GM23248 (cell line): ENCODE results near the gene S100A9. TPM values are rescaled to one million over a fixed set of nuclear protein-coding genes. Genes with fewer than 3 reads are reported as not detected.

Source experiments
- DNase-seq: peaks from one replicate; pipeline ENCODE4 v3.0.0-alpha.2; 2015
- H2AFZ ChIP-seq: fragments of 200-600 bp; sonication (generic); 2 replicates; pipeline ENCODE4 v1.6.1; 2016; ENCODE audit warnings: antibody characterized with exemption
- H3F3A ChIP-seq: fragments of 200-600 bp; sonication (generic); 2 replicates; pipeline ENCODE4 v1.6.1; 2016; ENCODE audit warnings: mild to moderate bottlenecking, antibody characterized with exemption, mixed run types; ENCODE audit not compliant: insufficient read depth
- H3K27ac ChIP-seq: fragments of 200-600 bp; sonication (generic); 2 replicates; pipeline ENCODE4 v1.5.1; 2016; ENCODE audit warnings: mild to moderate bottlenecking
- H3K27me3 ChIP-seq: fragments of 200-600 bp; sonication (generic); replicated peaks from 2 replicates; pipeline ENCODE4 v1.6.1; 2016; ENCODE audit warnings: mild to moderate bottlenecking; ENCODE audit not compliant: insufficient read depth
- H3K36me3 ChIP-seq: fragments of 200-600 bp; sonication (generic); 2 replicates; pipeline ENCODE4 v1.6.1; 2016; ENCODE audit warnings: low read depth, mild to moderate bottlenecking
- H3K4me1 ChIP-seq: fragments of 200-600 bp; sonication (generic); 2 replicates; pipeline ENCODE4 v1.6.1; 2016; ENCODE audit warnings: mild to moderate bottlenecking; ENCODE audit not compliant: insufficient read depth
- H3K4me2 ChIP-seq: fragments of 200-600 bp; sonication (generic); one replicate; pipeline ENCODE4 v1.6.1; 2016; ENCODE audit warnings: mild to moderate bottlenecking; ENCODE audit not compliant: unreplicated experiment
- H3K4me3 ChIP-seq: fragments of 200-600 bp; sonication (generic); 2 replicates; pipeline ENCODE4 v1.5.1; 2016; ENCODE audit warnings: mild to moderate bottlenecking
- H3K79me2 ChIP-seq: fragments of 200-600 bp; sonication (generic); 2 replicates; pipeline ENCODE4 v1.6.1; 2016; ENCODE audit warnings: mild to moderate bottlenecking; ENCODE audit not compliant: insufficient read depth
- H3K9ac ChIP-seq: fragments of 200-600 bp; sonication (generic); 2 replicates; pipeline ENCODE4 v1.6.1; 2016; ENCODE audit warnings: mild to moderate bottlenecking
- H3K9me2 ChIP-seq: fragments of 200-600 bp; sonication (generic); 2 replicates; pipeline ENCODE4 v1.6.1; 2016; ENCODE audit warnings: mixed run types, mild to moderate bottlenecking, moderate library complexity; ENCODE audit not compliant: insufficient read depth
- H3K9me3 ChIP-seq: fragments of 200-600 bp; sonication (generic); one replicate; pipeline ENCODE4 v1.6.1; 2017; ENCODE audit warnings: low read depth
- H4K20me1 ChIP-seq: fragments of 200-600 bp; sonication (generic); 2 replicates; pipeline ENCODE4 v1.6.0; 2016; ENCODE audit not compliant: insufficient read depth
- EZH2 ChIP-seq: fragments of 200-600 bp; sonication (generic); IDR thresholded peaks from 2 replicates; pipeline ENCODE4 v1.6.1; 2018; ENCODE audit warnings: antibody characterized with exemption, mild to moderate bottlenecking; ENCODE audit not compliant: insufficient read depth, poor library complexity, severe bottlenecking
- EZH2phosphoT487 ChIP-seq: fragments of 200-600 bp; sonication (generic); IDR thresholded peaks from 2 replicates; pipeline ENCODE4 v1.6.1; 2018; ENCODE audit warnings: antibody characterized with exemption, moderate library complexity, mild to moderate bottlenecking, low read depth; ENCODE audit not compliant: insufficient read depth
- WGBS, 2 experiments: methylation state at CpG; one replicate each; pipeline ENCODE4 v1.1.6; 2015 to 2017; ENCODE audit warnings: low lambda C conversion rate in 2 of 2, low coverage in 1 of 2; ENCODE audit errors: missing lambda C conversion rate in 2 of 2; 5-methylcytosine and 5-hydroxymethylcytosine counted together
- in situ Hi-C: fragments of 300-500 bp; cut with MboI; formaldehyde crosslinking; loops from 2 replicates; pipeline ENCODE4 v1.15.0; 2020
- polyA plus RNA-seq: library from polyadenylated mRNA; unstranded; fragments of >200 nt; fragmentation: Nextera tagmentation; extraction: Ambion mirVana; gene quantifications from 2 replicates; pipeline ENCODE4 v1.2.1, GENCODE V29; 2016
- total RNA-seq: library from RNA; depleted of rRNA; stranded (reverse); fragments of >200 nt; shearing (Covaris generic); gene quantifications from 2 replicates; pipeline ENCODE4 v1.2.3, GENCODE V29; 2014

S100A9 gene
- total and polyA plus RNA-seq, 2 experiments from 2014 or later: not detected

DNA sequence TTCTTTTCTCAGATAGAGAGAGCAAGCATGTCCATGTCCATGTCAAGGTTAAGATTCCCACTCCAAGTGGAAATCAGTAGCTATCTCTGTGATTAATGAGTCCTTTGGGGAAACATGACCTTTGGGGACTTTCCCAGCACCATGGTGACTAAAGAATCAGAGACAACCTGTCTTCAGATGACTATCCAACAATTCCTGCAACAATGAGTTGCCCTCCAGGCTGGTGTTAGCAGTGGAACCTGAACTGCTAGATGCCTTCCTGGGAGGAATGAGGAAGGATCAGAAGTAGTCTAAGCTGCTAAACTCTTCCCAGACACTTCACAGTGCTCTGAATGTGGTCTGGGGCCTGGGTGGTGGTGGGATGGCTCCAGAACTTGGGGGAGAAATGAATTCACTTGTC lies 6.5 kb downstream of the S100A9 start:
- Histone ChIP-seq H3K9me2 (no peaks in the 10 kb centered on the region), H3K9ac (no peak overlapping the region), H2AFZ (no peak overlapping the region), H3K36me3 (no peaks in the 10 kb centered on the region), H3K4me1 (no peaks in the 10 kb centered on the region), H3K79me2 (no peaks in the 10 kb centered on the region), H3K27ac (no peak overlapping the region), H3K27me3 (peaks cover 17% of the 10 kb centered on the region; the same call in 1 of the 2 replicates), H3K9me3 (no peaks in the 10 kb centered on the region), H3F3A (no peaks in the 10 kb centered on the region), H3K4me3 (no peak overlapping the region), H3K4me2 (no peak overlapping the region), H4K20me1 (no peaks in the 10 kb centered on the region)
- in situ Hi-C loops: loop anchor here (10.0 to 25.0 kb wide), 2 partner anchors 121 to 373 kb away; partner anchors contain the start of gene INTS3
- no peak for TF ChIP-seq EZH2phosphoT487
- TF ChIP-seq EZH2: no peak
- DNase-seq: no peak

DNA sequence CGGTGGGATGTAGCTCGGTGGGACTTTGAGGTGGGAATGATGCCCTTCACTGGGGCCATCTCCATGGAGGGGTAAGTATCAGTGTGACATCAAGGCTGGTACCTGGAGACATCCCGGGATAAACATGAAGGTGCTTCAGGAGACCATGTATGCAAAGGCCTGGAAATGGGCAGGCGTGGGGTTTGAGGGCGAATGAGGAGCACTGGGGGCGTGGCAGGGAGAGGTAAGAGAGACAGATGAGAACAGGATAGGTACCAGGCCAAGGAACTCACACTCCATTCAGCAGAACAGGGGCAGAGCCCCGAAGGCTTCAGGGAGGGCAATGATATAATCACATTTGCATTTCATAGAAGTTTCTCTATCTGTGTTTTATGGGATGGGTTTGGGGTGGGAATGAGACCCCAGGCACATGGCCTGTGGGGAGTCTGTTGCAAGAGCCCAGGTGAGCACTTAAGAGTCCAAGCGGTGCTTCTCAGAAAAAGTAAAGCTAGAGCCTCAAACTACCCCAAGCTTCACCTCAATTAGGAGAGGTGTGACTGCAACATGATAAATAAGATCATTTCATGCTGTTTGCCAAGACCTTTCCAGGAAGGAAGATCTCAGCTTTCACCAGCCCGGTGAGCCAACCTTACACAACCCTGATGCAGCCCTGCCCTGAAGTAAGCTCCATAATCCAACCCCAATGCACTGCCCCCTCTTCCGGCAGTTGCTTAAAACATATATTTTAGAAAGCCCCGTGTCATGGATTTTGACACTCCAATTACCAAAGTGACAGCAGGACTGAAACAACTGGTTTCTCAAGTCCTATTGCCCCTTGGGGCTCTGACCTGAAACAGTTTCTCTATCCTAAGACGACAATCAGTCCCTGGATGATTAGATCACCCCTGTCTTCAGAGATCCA lies 7.4 kb downstream of the S100A9 start:
- TF ChIP-seq EZH2phosphoT487: no peak
- no peak for TF ChIP-seq EZH2
- H3K4me3 ChIP-seq: no peak overlapping the region
- no peak for DNase-seq
- 45 to 51% methylated on average over 12 of the region's 12 CpGs for WGBS, 2 experiments
- H2AFZ ChIP-seq: no peak overlapping the region
- H3K9ac ChIP-seq: no peak overlapping the region
- H3K4me2 ChIP-seq: no peak overlapping the region
- H3F3A ChIP-seq: no peaks in the 10 kb centered on the region
- no peaks in the 10 kb centered on the region for H3K9me2 ChIP-seq
- H3K79me2 ChIP-seq: no peaks in the 10 kb centered on the region
- H3K36me3 ChIP-seq: no peaks in the 10 kb centered on the region
- H3K27me3 ChIP-seq: peaks cover 25% of the 10 kb centered on the region
- in situ Hi-C loops: loop anchor here (10.0 to 25.0 kb wide), 2 partner anchors 120 to 372 kb away; partner anchors contain the start of gene INTS3
- H4K20me1 ChIP-seq: no peaks in the 10 kb centered on the region
- no peaks in the 10 kb centered on the region for H3K4me1 ChIP-seq
- no peak overlapping the region for H3K27ac ChIP-seq
- H3K9me3 ChIP-seq: no peaks in the 10 kb centered on the region

DNA sequence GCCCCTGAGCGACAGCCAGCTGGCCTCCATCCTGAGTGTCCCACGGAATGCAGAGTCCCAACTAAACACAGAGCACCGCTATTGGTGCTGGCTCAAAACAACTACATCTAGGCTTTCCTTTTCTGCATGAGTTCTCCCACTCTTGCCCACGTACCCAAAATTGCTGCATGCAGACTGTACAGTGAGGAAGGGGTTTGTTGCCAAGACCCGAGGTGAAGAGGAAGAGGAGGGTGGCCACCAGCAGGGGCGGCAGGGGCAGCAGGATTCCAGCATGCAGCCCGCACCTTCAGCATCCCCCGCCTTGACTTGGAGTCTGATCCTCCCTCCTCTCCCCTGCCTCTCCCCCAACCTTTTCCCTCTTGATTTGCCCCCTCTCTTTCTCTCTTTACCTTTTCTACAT lies 8.0 kb downstream of the S100A9 start:
- Histone ChIP-seq H3K36me3 (no peaks in the 10 kb centered on the region), H3F3A (no peaks in the 10 kb centered on the region), H2AFZ (no peak overlapping the region), H3K9ac (no peak overlapping the region), H3K27ac (no peak overlapping the region), H3K27me3 (peaks cover 29% of the 10 kb centered on the region), H3K4me3 (no peak overlapping the region), H3K79me2 (no peaks in the 10 kb centered on the region), H3K4me1 (no peaks in the 10 kb centered on the region), H3K4me2 (no peak overlapping the region), H3K9me3 (no peaks in the 10 kb centered on the region), H4K20me1 (no peaks in the 10 kb centered on the region), H3K9me2 (no peaks in the 10 kb centered on the region)
- TF ChIP-seq EZH2 (no peak), EZH2phosphoT487 (no peak)
- no peak for DNase-seq
- WGBS, 2 experiments: 61 to 68% methylated on average over 8 of the region's 8 CpGs
- in situ Hi-C loops: loop anchor here (10.0 to 25.0 kb wide), 2 partner anchors 119 to 372 kb away; partner anchors contain the start of gene INTS3

DNA sequence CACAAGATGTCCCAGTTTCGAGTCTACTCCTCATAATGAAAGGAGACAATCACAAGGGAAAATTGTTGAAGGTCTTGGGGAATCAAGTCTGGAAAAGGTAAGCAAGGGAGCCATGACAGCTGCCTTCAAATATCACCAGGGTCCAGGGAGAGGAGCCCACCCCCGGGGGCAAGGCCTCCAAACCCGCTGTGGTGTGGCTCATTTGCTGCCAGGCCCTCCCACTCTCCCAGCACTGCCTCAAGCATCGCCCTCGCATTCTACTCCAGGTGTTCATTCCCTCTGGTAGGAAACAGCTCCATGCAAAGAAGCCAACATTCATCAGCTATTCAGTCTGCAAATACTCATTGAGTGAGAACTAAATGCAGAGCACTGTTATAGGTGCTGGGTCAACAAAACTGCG lies 8.6 kb downstream of the S100A9 start:
- H3K79me2 ChIP-seq: no peaks in the 10 kb centered on the region
- H3K4me1 ChIP-seq: no peaks in the 10 kb centered on the region
- no peaks in the 10 kb centered on the region for H3F3A ChIP-seq
- 42% methylated on average over 6 of the region's 6 CpGs for WGBS, 2 experiments
- H3K4me3 ChIP-seq: no peak overlapping the region
- no peaks in the 10 kb centered on the region for H3K9me3 ChIP-seq
- no peaks in the 10 kb centered on the region for H4K20me1 ChIP-seq
- TF ChIP-seq EZH2 (no peak), EZH2phosphoT487 (no peak)
- H3K9me2 ChIP-seq: no peaks in the 10 kb centered on the region
- H3K36me3 ChIP-seq: no peaks in the 10 kb centered on the region
- no peak overlapping the region for H2AFZ ChIP-seq
- in situ Hi-C loops: loop anchor here (10.0 to 25.0 kb wide), 2 partner anchors 119 to 371 kb away; partner anchors contain the start of gene INTS3
- DNase-seq: no peak
- H3K27me3 ChIP-seq: peaks cover 29% of the 10 kb centered on the region
- H3K4me2 ChIP-seq: no peak overlapping the region
- no peak overlapping the region for H3K9ac ChIP-seq
- H3K27ac ChIP-seq: no peak overlapping the region
